HCT116 (cell line): ENCODE data around the gene ICA1. TPM values are rescaled to one million over a fixed set of nuclear protein-coding genes. Genes with fewer than 3 reads are reported as not detected.

Experiments
- ATAC-seq: fragments of 200-7000 bp; cut with Tn5 transposase; 2 replicates; pipeline ENCODE4 v1.9.1; 2020; ENCODE audit warnings: mild to moderate bottlenecking, moderate library complexity
- BruUV-seq: library from RNA; stranded (reverse); fragments of 400-500 nt; replicated peaks from 2 replicates; lab custom pipeline; 2021; lab: Mats Ljungman, UMichigan
- CTCF ChIA-PET: fragments of 300-600 bp; sonication (Branson Sonifier 250); formaldehyde crosslinking; loops from one replicate; lab custom pipeline; 2021; ENCODE audit warnings: antibody characterized with exemption; lab: Charles Lee
- POLR2A ChIA-PET: fragments of 300-600, 350-600 bp; sonication (Branson Sonifier 250); formaldehyde crosslinking; loops from one replicate; lab custom pipeline; 2021; ENCODE audit warnings: antibody characterized with exemption; lab: Charles Lee
- RAD21 ChIA-PET, 2 experiments: fragments of 300-600 bp; sonication (Branson Sonifier 250); formaldehyde crosslinking; loops; one replicate each; lab custom pipeline; 2023; ENCODE audit warnings: low total read pairs in 2 of 2; ENCODE audit not compliant: uncharacterized antibody in 2 of 2, unreplicated experiment in 2 of 2, low non-redundant PET in 1 of 2; lab: Charles Lee
- DNase-seq: peaks from one replicate; pipeline ENCODE4 v3.0.0-alpha.2; 2010; ENCODE audit warnings: low read depth, low spot score
- H2AFZ ChIP-seq: fragments of 200-600 bp; shearing (Covaris generic), sonication (generic); 2 replicates; pipeline ENCODE4 v1.6.1; 2017; ENCODE audit warnings: low read depth, mixed run types, mixed read lengths, antibody characterized with exemption, low read length; ENCODE audit not compliant: poor library complexity, severe bottlenecking
- H3K27ac ChIP-seq: 2 replicates; pipeline ENCODE4 v1.5.1; 2012; ENCODE audit warnings: low read depth, low read length
- H3K27me3 ChIP-seq: fragments of 200-600 bp; sonication (generic); 2 replicates; pipeline ENCODE4 v1.6.1; 2016; ENCODE audit warnings: mixed run types, low read length, mixed read lengths; ENCODE audit not compliant: insufficient read depth
- H3K36me3 ChIP-seq, 2 experiments: fragments of 200-500 bp in 1 of 2; fragments of 200-600 bp in 1 of 2; sonication (Bioruptor generic) in 1 of 2; sonication (generic) in 1 of 2; 2 replicates each; pipeline versions ENCODE4 v1.5.1 to v1.6.1; 2014 to 2016; ENCODE audit warnings: low read length in 2 of 2, inconsistent platforms in 1 of 2, mixed read lengths in 1 of 2, mixed run types in 1 of 2; ENCODE audit not compliant: insufficient read depth in 2 of 2, control insufficient read depth in 1 of 2
- H3K4me1 ChIP-seq, 2 experiments: fragments of 200-600 bp in 1 of 2; sonication (generic) in 1 of 2; 2 replicates each; pipeline versions ENCODE4 v1.5.1 to v1.6.1; 2012 to 2017; ENCODE audit warnings: low read length in 2 of 2, inconsistent platforms in 1 of 2, mild to moderate bottlenecking in 1 of 2, mixed read lengths in 1 of 2, mixed run types in 1 of 2, moderate library complexity in 1 of 2; ENCODE audit not compliant: insufficient read depth in 2 of 2, control insufficient read depth in 1 of 2
- H3K4me2 ChIP-seq: fragments of 200-600 bp; sonication (generic); 2 replicates; pipeline ENCODE4 v1.6.1; 2017; ENCODE audit warnings: mixed run types, low read length, mixed read lengths
- H3K4me3 ChIP-seq, 2 experiments: fragments of 200-600 bp in 1 of 2; sonication (generic) in 1 of 2; replicated peaks in 1 of 2; 2 replicates each; pipeline ENCODE4 v1.5.1; 2011 to 2016; ENCODE audit warnings: low read length in 2 of 2, control low read depth in 1 of 2, low read depth in 1 of 2, mild to moderate bottlenecking in 1 of 2, mixed read lengths in 1 of 2, mixed run types in 1 of 2
- H3K79me2 ChIP-seq: fragments of 200-600 bp; sonication (generic); 2 replicates; pipeline ENCODE4 v1.6.1; 2017; ENCODE audit warnings: mild to moderate bottlenecking, mixed run types, low read length, moderate library complexity, mixed read lengths; ENCODE audit not compliant: insufficient read depth
- H3K9ac ChIP-seq: fragments of 200-600 bp; sonication (generic); 2 replicates; pipeline ENCODE4 v1.6.1; 2016; ENCODE audit warnings: low read length, mixed read lengths
- H3K9me2 ChIP-seq: fragments of 200-600 bp; sonication (generic), shearing (Covaris generic); 2 replicates; pipeline ENCODE4 v1.6.1; 2017; ENCODE audit warnings: mixed run types, mild to moderate bottlenecking, moderate library complexity; ENCODE audit not compliant: insufficient read depth
- H3K9me3 ChIP-seq, 2 experiments: fragments of 200-500 bp in 1 of 2; fragments of 200-600 bp in 1 of 2; sonication (Bioruptor generic) in 1 of 2; sonication (generic) in 1 of 2; 2 replicates each; pipeline ENCODE4 v1.6.1; 2014 to 2017; ENCODE audit warnings: low read length in 2 of 2, mixed read lengths in 2 of 2, inconsistent platforms in 1 of 2, low read depth in 1 of 2, mild to moderate bottlenecking in 1 of 2, mixed run types in 1 of 2, moderate library complexity in 1 of 2; ENCODE audit not compliant: control insufficient read depth in 1 of 2, insufficient read depth in 1 of 2
- H4K20me1 ChIP-seq: fragments of 200-600 bp; sonication (generic), shearing (Covaris generic); 2 replicates; pipeline ENCODE4 v1.6.1; 2017; ENCODE audit warnings: mixed run types, mild to moderate bottlenecking, moderate library complexity; ENCODE audit not compliant: insufficient read depth
- ATF3 ChIP-seq: IDR thresholded peaks from 2 replicates; pipeline ENCODE4 v1.6.1; 2012
- CTCF ChIP-seq, 3 experiments: fragments of 200-600 bp in 1 of 3; sonication (generic) in 1 of 3; IDR thresholded peaks in 2 of 3; conservative IDR thresholded peaks in 1 of 3; 2 replicates each; pipeline ENCODE4 v1.5.1; 2012 to 2017; ENCODE audit warnings: low read depth in 2 of 3, low read length in 2 of 3, antibody characterized with exemption in 1 of 3, borderline replicate concordance in 1 of 3, control low read depth in 1 of 3, mild to moderate bottlenecking in 1 of 3, mixed read lengths in 1 of 3, mixed run types in 1 of 3, moderate library complexity in 1 of 3; ENCODE audit not compliant: insufficient read depth in 1 of 3
- EGR1 ChIP-seq: IDR thresholded peaks from 2 replicates; pipeline ENCODE4 v1.6.1; 2012; ENCODE audit warnings: low read depth
- ELF1 ChIP-seq: IDR thresholded peaks from 2 replicates; pipeline ENCODE4 v1.6.1; 2012; ENCODE audit warnings: low read depth, borderline replicate concordance
- EZH2phosphoT487 ChIP-seq: fragments of 200-600 bp; IDR thresholded peaks from 2 replicates; pipeline ENCODE4 v1.6.1; 2018; ENCODE audit warnings: antibody characterized with exemption, borderline replicate concordance
- FOSL1 ChIP-seq: IDR thresholded peaks from 2 replicates; pipeline ENCODE4 v1.6.1; 2012; ENCODE audit warnings: low read depth
- MAX ChIP-seq: IDR thresholded peaks from 2 replicates; pipeline ENCODE4 v1.6.1; 2012
- POLR2AphosphoS5 ChIP-seq: IDR thresholded peaks from 2 replicates; pipeline ENCODE4 v1.6.1; 2011; ENCODE audit warnings: mild to moderate bottlenecking, low read depth, low read length, moderate library complexity
- REST ChIP-seq: IDR thresholded peaks from 2 replicates; pipeline ENCODE4 v1.6.1; 2012; ENCODE audit warnings: low read depth
- SP1 ChIP-seq: IDR thresholded peaks from 2 replicates; pipeline ENCODE4 v1.6.1; 2012; ENCODE audit warnings: low read depth
- TCF7L2 ChIP-seq: IDR thresholded peaks from 2 replicates; pipeline ENCODE4 v1.7.0; 2011; ENCODE audit warnings: borderline replicate concordance, inconsistent platforms; ENCODE audit not compliant: insufficient read depth, insufficient read length; ENCODE audit errors: extremely low read depth
- YY1 ChIP-seq: IDR thresholded peaks from 2 replicates; pipeline ENCODE4 v1.6.1; 2011; ENCODE audit warnings: low read length, low read depth, moderate library complexity, mild to moderate bottlenecking; ENCODE audit not compliant: insufficient replicate concordance; ENCODE audit errors: extremely low read depth
- ZBTB33 ChIP-seq: IDR thresholded peaks from 2 replicates; pipeline ENCODE4 v1.6.1; 2011; ENCODE audit warnings: mild to moderate bottlenecking, low read length, moderate library complexity; ENCODE audit not compliant: insufficient replicate concordance; ENCODE audit errors: extremely low read depth
- ZNF274 ChIP-seq: fragments of 200-500 bp; sonication (Bioruptor generic); IDR thresholded peaks from 2 replicates; pipeline ENCODE4 v1.6.1; 2014; ENCODE audit warnings: mild to moderate bottlenecking, low read depth, low read length, inconsistent platforms
- intact Hi-C: fragments of 100-400 bp; cut with micrococcal nuclease; formaldehyde crosslinking; loops from 2 replicates; pipeline ENCODE4 v1.10.0; 2022
- total RNA-seq: library from RNA; stranded (reverse); gene quantifications from one replicate; pipeline ENCODE4 v1.2.1, GENCODE V29; 2021; ENCODE audit not compliant: unreplicated experiment

ICA1 gene
- total RNA-seq, 1 experiment from 2014 or later = 16.4 TPM

GRCh38 chr7:8146788-8147413 lies 115.1 kb downstream of the ICA1 start:
- ATAC-seq = no peak
- no TSS peak for BruUV-seq
- Histone ChIP-seq H3K36me3 (no peaks in the 10 kb centered on the region), H3K27ac (no peak overlapping the region), H3K4me2 (no peak overlapping the region), H3K9me3 (no peaks in the 10 kb centered on the region), H3K27me3 (no peaks in the 10 kb centered on the region), H3K9ac (no peak overlapping the region), H3K9me2 (no peaks in the 10 kb centered on the region), H3K4me1 (no peaks in the 10 kb centered on the region), H3K79me2 (no peaks in the 10 kb centered on the region), H2AFZ (no peak overlapping the region), H3K4me3 (no peak overlapping the region), H4K20me1 (no peaks in the 10 kb centered on the region)
- ChIA-PET CTCF (no interaction called here), POLR2A (no interaction called here), RAD21 (no interaction called here)
- TF ChIP-seq MAX = no peak
- TF ChIP-seq ZNF274 = no peak
- TF ChIP-seq TCF7L2 = no peak
- TF ChIP-seq SP1 = no peak
- no peak for TF ChIP-seq EGR1
- TF ChIP-seq FOSL1 = no peak
- no peak for TF ChIP-seq YY1
- TF ChIP-seq ELF1 = no peak
- TF ChIP-seq ZBTB33 = no peak
- no peak for TF ChIP-seq CTCF (IDR thresholded peaks at IDR 0.05 in 2 of 3, conservative IDR thresholded peaks at IDR 0.05 in 1 of 3; ENCODE audit: borderline replicate concordance in 1 of 3, insufficient read depth in 1 of 3, low read depth in 2 of 3, low read length in 2 of 3)
- TF ChIP-seq POLR2AphosphoS5 = no peak
- no peak for TF ChIP-seq ATF3
- no peak for TF ChIP-seq EZH2phosphoT487
- TF ChIP-seq REST = no peak
- intact Hi-C loops = no loop called here
- no peak for DNase-seq
